Neural crest cell (in vitro differentiated cells): Measurements from ENCODE around the gene ZNF248. TPM values are rescaled to one million over a fixed set of nuclear protein-coding genes. Genes with fewer than 3 reads are reported as not detected.

Source experiments
- DNase-seq: peaks from one replicate; pipeline ENCODE4 v3.0.0; 2021; ENCODE audit warnings: low read depth, mixed read lengths, low spot score
- H3K27ac Mint-ChIP-seq: one replicate; pipeline ENCODE4 v1.8.0; 2021; ENCODE audit warnings: mild to moderate bottlenecking, mixed read lengths; ENCODE audit not compliant: unreplicated experiment
- H3K27me3 Mint-ChIP-seq: 2 replicates; pipeline ENCODE4 v1.8.0; 2021; ENCODE audit warnings: low read depth, mild to moderate bottlenecking, mixed read lengths
- H3K36me3 Mint-ChIP-seq: 2 replicates; pipeline ENCODE4 v1.8.0; 2021; ENCODE audit warnings: low read depth, mild to moderate bottlenecking, mixed read lengths
- H3K4me1 Mint-ChIP-seq: 2 replicates; pipeline ENCODE4 v1.8.0; 2021; ENCODE audit warnings: mixed read lengths
- H3K4me3 Mint-ChIP-seq: one replicate; pipeline ENCODE4 v1.8.0; 2021; ENCODE audit warnings: mild to moderate bottlenecking, mixed read lengths
- H3K9me3 Mint-ChIP-seq: 2 replicates; pipeline ENCODE4 v1.8.0; 2021; ENCODE audit warnings: mixed read lengths
- CTCF ChIP-seq: fragments of 200-600 bp; sonication (generic); conservative IDR thresholded peaks from 2 replicates; pipeline ENCODE4 v1.5.0; 2021; ENCODE audit warnings: antibody characterized with exemption, mild to moderate bottlenecking
- total RNA-seq: library from RNA; stranded (reverse); gene quantifications from 2 replicates; pipeline ENCODE4 v1.2.1, GENCODE V29; 2021

ZNF248 gene
- total RNA-seq, 1 donor from 2014 or later = 12.6 TPM

GRCh38 chr10:37760817-37761216 is 96.6 kb downstream of the ZNF248 start:
- no peak for DNase-seq
- peaks cover 5% of the 10 kb centered on the region for H3K36me3 Mint-ChIP-seq
- peaks cover 29% of the 10 kb centered on the region for H3K9me3 Mint-ChIP-seq
- no peaks in the 10 kb centered on the region for H3K4me1 Mint-ChIP-seq
- no peak overlapping the region for H3K27ac Mint-ChIP-seq
- no peak for TF ChIP-seq CTCF
- H3K27me3 Mint-ChIP-seq = no peaks in the 10 kb centered on the region
- no peak overlapping the region for H3K4me3 Mint-ChIP-seq

GRCh38 chr10:37758074-37758473 is 99.3 kb downstream of the ZNF248 start:
- no peaks in the 10 kb centered on the region for H3K4me1 Mint-ChIP-seq
- H3K27ac Mint-ChIP-seq = no peak overlapping the region
- DNase-seq = no peak
- peaks cover 23% of the 10 kb centered on the region for H3K9me3 Mint-ChIP-seq
- H3K36me3 Mint-ChIP-seq = peaks cover 3% of the 10 kb centered on the region
- no peak overlapping the region for H3K4me3 Mint-ChIP-seq
- TF ChIP-seq CTCF = no peak
- no peaks in the 10 kb centered on the region for H3K27me3 Mint-ChIP-seq

- DNase-seq = no peak
- no peaks in the 10 kb centered on the region for H3K4me1 Mint-ChIP-seq
- no peak overlapping the region for H3K4me3 Mint-ChIP-seq
- TF ChIP-seq CTCF = peak; percentile 20
- no peak overlapping the region for H3K27ac Mint-ChIP-seq
- H3K27me3 Mint-ChIP-seq = no peaks in the 10 kb centered on the region
- H3K9me3 Mint-ChIP-seq = peaks cover 10% of the 10 kb centered on the region
- peaks cover 3% of the 10 kb centered on the region for H3K36me3 Mint-ChIP-seq
Observed at GRCh38 chr10:37754538-37755323, 102.7 kb downstream of the ZNF248 start.

GRCh38 chr10:37752334-37752875 is 105.0 kb downstream of the ZNF248 start:
- H3K27me3 Mint-ChIP-seq = no peaks in the 10 kb centered on the region
- H3K4me1 Mint-ChIP-seq = no peaks in the 10 kb centered on the region
- H3K9me3 Mint-ChIP-seq = peaks cover 5% of the 10 kb centered on the region
- no peak overlapping the region for H3K4me3 Mint-ChIP-seq
- H3K27ac Mint-ChIP-seq = no peak overlapping the region
- H3K36me3 Mint-ChIP-seq = peaks cover 7% of the 10 kb centered on the region
- no peak for TF ChIP-seq CTCF
- DNase-seq = no peak

GRCh38 chr10:37748170-37748569 is 109.2 kb downstream of the ZNF248 start:
- DNase-seq = no peak
- peaks cover 9% of the 10 kb centered on the region for H3K9me3 Mint-ChIP-seq
- no peak for TF ChIP-seq CTCF
- no peak overlapping the region for H3K4me3 Mint-ChIP-seq
- no peak overlapping the region for H3K27ac Mint-ChIP-seq
- no peaks in the 10 kb centered on the region for H3K4me1 Mint-ChIP-seq
- no peaks in the 10 kb centered on the region for H3K27me3 Mint-ChIP-seq
- H3K36me3 Mint-ChIP-seq = peaks cover 10% of the 10 kb centered on the region
